Measurements from ENCODE around the gene AQP12B.
A peak's percentile ranks its signal among the peaks of the same experiment; 100 is the strongest.

AQP12B gene

DNA sequence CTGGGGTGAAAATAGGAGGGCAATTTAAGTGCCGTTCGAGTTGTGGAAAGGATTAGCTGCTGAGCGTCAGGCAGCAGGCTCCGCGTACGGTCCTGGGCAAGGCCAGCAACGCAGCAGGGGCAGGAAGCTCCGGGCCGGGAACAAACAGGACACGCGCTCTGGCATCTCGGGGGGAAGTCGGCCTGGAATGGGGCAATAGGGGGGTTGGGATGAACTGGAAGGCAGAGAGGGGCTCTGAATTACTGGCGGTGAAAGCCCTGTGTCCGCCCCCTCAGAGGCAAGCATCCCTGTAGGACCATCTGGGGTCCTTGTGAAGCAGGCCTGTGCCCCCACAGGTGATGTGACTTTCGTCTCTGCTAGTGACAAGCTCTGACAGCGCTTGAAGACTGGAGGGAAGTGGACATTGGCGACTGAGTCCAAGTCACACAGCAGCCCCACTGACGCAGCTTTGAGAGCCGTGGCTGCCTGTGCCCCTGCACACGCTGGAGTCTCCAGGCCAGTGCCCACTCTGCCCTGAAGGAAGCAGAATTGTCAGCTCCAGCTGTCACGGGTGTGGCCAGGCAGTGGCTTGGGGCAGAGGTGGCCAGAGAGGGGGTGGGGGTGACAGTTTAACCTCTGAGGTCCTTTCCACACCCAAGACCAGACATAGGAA lies 35.1 kb downstream of the AQP12B start:
- DNase-seq (ENCODE audit: low spot score) = no peak

- DNase-seq (ENCODE audit: low spot score) = no peak
These were observed 35.7 kb downstream of the AQP12B start for GRCh38 chr2:240646900-240647502.

GRCh38 chr2:240646176-240646899 lies 36.3 kb downstream of the AQP12B start:
- DNase-seq (ENCODE audit: low spot score) = no peak

DNA sequence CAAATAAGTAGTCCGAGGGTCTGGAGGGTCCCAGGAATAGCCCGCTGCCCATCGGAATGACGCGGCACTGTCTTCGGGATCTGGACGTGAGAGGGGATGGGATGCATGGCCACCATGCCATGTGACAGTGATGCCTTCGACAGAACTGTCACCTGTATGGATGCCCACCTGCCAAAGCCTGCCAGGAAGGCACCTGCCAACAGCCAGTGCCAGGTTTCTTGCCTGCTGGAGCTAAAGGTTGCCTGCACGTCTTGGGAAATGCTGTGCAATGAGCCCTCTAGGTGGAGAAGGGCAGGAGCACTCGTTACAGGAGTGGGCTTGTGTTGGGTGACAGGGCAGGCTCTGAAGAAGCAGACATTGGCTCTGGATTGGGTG lies 36.9 kb downstream of the AQP12B start:
- no peak for DNase-seq (ENCODE audit: low spot score)

DNA sequence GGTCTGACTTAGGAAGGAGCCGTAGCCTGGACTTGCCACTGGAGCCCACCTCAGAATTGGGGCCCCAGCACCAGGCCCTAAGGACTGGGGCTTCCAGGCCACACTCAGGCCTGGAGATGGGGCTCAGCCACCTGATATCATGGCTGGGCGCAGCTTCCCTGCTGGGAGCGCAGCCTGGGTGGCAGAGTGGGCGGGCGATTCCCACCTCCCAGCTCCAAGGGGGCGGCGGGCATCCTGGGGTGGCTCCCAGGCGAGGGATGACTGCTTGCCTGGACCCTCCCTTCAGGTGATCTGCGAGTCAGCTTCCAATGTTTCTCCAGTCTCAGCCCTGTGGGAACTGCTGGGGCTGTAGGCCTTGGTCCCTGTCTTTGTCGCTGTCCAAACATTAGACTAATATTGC lies 37.3 kb downstream of the AQP12B start:
- DNase-seq (ENCODE audit: low spot score) = no peak

DNA sequence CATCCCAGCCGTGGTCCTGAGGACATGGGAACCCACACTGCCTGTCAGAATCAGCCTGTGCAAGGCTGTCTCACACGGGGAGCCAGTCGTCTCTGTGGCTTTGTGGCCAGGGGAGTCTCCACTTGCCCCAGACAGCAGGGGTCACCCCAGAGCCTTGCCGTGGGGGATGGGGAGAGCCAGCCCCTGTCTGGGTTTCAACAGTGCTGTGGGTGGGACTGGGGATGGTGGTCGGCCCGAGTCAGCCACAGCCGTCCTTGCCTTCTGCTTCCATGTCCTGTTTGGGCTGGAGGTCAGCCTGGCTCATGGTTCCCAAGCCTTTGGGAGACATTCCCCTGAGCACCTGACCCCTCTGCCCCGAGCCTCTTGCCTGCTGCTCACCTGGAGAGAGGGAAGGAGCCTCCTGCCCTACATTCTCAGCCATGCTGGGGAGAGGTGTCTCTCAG lies 37.8 kb downstream of the AQP12B start:
- no peak for DNase-seq (ENCODE audit: low spot score)

- DNase-seq (ENCODE audit: low spot score) = no peak
These were observed 38.5 kb downstream of the AQP12B start for GRCh38 chr2:240644171-240644651.

GRCh38 chr2:240643811-240644150 lies 38.9 kb downstream of the AQP12B start:
- DNase-seq (ENCODE audit: low spot score) = no peak

DNA sequence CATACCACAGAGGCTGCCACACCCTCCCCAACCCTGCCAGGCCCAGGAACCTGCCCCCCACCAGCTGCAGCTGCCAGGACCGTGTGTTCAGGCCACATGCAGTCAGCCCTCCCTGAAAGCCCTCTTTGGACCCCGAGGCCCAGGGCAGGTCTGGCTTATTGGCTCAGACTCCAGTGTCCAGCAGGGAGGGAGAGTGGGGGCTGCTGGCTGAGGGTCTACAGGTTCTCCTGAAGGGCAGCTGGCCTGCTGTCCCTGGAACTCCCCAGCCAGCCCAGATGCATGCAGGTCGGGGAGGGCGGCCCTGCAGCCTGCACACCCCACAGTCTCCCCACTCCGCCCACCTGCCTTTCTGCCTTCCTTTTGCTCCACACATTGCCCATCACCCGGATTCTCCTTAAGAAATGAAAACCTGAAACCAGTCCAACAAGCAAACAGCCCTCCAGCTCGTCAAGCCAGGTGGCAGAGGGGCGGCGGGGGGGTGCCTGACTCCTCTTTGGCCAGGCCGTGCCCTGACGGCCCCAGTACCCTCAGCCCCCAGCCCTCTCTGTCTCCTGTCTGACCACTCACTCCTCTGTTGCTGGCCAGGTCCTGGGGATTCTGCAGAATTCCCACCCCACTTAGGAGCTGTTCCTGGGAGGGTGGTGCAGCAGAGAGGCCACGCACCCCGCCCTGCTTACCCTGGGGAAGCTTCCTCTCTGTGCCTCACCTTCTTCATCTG lies 39.4 kb downstream of the AQP12B start:
- no peak for DNase-seq (ENCODE audit: low spot score)

GRCh38 chr2:240642806-240643092 lies 39.9 kb downstream of the AQP12B start:
- DNase-seq (ENCODE audit: low spot score) = no peak

- no peak for DNase-seq (ENCODE audit: low spot score)
These were observed 40.5 kb downstream of the AQP12B start for GRCh38 chr2:240642061-240642805.

GRCh38 chr2:240640939-240641338 lies 41.7 kb downstream of the AQP12B start:
- peak; percentile 55 for DNase-seq (ENCODE audit: low spot score)

DNA sequence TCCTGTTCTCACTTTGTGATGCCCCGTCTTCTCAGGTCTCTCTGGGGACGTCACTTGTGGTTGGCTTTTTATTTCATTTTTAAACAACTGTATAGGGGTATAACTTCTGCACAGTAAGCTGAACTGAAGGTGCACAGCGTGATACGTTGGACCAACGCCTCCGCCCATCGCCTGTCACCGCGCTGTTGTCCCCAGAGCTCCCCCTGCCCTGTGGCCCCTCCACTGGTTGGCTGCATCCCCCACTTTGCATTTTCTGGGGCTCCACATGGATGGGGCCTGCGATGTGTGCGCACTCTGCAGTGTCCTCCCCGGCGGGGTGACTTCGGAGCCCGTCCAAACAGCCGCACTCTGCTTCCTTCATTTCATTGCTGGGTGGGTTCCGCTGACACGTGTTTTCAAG lies 43.1 kb downstream of the AQP12B start:
- DNase-seq (ENCODE audit: low spot score) = no peak

GRCh38 chr2:240638512-240639160 lies 44.0 kb downstream of the AQP12B start:
- no peak for DNase-seq (ENCODE audit: low spot score)

GRCh38 chr2:240637901-240638345 lies 44.8 kb downstream of the AQP12B start:
- no peak for DNase-seq (ENCODE audit: low spot score)

DNA sequence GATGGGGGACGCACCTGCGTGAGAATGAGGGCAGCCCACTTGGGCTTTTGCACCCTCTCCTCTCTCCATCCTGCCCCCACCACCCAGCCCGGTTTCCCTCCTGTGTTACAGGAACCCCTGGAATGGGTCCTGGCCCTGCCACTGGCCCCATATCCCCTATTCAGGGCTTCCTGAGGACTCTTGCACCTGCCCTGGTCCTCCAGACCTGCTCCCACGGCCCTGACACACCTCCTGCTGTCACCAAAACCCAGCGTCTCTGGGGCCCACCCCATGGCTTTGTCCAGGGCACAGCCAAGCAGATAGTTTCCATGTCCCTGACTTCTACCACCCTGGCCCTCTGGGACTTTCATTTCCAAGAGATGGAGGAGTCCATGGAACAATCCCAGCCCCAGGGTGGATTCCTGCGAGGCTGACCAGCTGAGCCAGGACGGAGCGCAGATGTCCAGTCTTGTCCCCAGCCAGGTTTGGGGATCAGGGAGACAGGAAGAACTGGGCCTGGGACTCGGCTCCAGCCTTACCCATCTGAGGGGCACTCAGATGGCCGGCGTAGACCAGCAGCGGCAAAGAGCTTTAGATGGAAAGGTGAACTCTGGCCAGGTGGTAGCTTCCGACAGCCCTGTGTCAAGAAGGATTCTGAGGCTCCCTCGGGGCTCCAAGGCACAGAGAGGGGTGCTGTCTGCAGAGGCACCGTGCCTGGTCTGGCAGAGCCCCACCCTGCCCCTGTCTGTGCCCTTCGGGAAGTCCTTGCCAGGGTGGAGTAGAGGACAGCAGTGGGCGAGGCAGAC lies 45.4 kb downstream of the AQP12B start:
- DNase-seq (ENCODE audit: low spot score) = no peak

- DNase-seq (ENCODE audit: low spot score) = no peak
These were observed 46.0 kb downstream of the AQP12B start for GRCh38 chr2:240636563-240637115.

DNA sequence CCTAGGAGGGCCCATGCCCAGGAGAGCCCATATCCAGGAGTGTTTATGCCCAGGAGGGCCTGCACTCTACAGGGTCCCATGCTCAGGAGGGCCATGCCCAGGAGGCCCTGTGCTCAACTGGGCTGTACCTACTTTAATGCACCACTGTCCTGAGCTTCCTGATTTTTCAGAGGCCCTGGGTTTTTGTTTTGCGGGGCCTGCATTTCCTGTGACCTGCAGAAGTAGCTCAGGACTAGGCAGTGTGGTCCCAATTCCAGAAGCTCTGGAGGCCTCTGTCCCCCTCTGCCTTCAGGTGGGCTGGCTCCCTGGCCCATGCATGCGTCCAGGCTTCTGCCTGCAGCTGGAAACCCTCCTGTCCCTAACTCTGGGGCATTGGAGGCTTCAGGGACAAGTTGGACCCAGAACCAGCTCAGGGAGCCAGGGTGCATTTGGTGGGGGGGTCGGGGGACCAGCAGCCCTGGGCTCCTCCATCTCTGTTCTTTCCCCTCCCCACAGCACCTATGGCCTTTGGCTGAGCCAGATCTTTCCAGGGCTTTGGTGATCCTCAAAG lies 46.6 kb downstream of the AQP12B start:
- no peak for DNase-seq (ENCODE audit: low spot score)

- no peak for DNase-seq (ENCODE audit: low spot score)
These were observed 47.3 kb downstream of the AQP12B start for GRCh38 chr2:240635121-240635997.
